Prostate gland (tissue), 1 donor: ENCODE measurements around the gene HNRNPA3.

Experiments used
- POLR2A ChIP-seq: fragments of 450-650 bp; IDR thresholded peaks from one replicate; pipeline ENCODE4 v1.6.1; 2016; ENCODE audit warnings: antibody characterized with exemption, mild to moderate bottlenecking
- POLR2AphosphoS5 ChIP-seq: sonication (generic); formaldehyde crosslinking; IDR thresholded peaks from one replicate; pipeline ENCODE4 v1.6.1; 2017; ENCODE audit warnings: antibody characterized with exemption

GRCh38 chr2:177212891-177213856 is 580 bp downstream of the HNRNPA3 start:
- TF ChIP-seq POLR2A (peak; percentile 50), POLR2AphosphoS5 (peak; percentile 59)
